GM18517 (cell line): ENCODE results near the gene SLC6A20.

Source experiments
- ATAC-seq: cut with Tn5 transposase; IDR thresholded peaks from one replicate; pipeline ENCODE4 v1.9.1; 2021; ENCODE audit warnings: mild to moderate bottlenecking, moderate library complexity; ENCODE audit not compliant: unreplicated experiment

Gene SLC6A20

DNA sequence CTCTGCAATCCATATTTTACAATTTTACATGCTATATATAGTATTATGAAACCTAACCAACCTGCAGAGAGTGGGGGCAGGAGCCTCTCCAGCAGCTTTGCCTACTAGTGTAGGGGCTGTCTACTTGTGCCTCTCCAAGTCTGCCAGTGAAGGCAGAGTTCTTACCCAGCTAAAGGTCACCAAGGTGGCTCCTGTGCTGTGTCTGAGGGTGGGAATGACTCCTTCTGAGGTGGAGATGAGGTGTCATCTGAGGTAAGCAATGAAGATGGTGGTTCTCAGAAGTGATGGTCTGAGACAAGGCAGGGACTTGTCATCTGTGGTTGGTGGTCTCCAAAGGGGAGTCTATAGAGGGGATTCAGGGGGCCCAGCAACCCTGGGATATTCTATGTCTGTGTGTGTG is 59.6 kb downstream of the SLC6A20 start:
- no peak for ATAC-seq

DNA sequence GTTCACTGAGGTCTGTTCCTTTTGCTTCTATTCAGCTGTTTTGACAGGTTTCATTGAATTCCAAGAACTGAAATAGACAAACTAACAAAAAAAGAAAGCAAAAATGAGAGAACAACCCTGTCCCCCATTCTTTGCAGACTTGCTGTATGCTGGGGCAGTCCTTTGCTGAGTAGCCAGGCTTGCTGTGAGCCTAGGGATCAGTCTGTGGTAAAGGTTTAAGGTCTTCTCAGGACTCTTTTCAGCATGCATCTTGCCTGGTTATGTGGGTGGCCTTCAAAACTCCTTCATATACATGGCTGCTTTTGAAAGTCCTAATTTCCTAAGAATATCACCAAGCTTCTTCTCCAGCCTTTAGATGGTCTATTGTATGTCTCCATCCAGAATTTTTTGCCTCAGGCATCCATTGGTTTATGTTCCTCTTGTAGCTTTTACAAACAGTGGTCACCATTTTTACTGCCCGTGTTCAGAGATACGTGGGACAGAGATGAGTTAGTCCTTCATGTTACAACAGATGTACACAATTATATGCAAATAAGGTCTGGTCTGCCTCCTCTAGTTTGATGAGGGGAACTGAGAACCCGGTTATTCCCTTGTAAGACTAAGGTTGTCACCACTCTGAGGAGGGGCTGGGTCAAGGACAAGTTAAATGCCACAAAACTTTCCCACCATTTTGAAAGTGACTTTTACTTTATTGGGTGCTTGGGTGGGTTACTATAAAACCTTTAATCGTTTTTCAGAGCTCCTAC is 65.8 kb downstream of the SLC6A20 start:
- ATAC-seq = no peak

DNA sequence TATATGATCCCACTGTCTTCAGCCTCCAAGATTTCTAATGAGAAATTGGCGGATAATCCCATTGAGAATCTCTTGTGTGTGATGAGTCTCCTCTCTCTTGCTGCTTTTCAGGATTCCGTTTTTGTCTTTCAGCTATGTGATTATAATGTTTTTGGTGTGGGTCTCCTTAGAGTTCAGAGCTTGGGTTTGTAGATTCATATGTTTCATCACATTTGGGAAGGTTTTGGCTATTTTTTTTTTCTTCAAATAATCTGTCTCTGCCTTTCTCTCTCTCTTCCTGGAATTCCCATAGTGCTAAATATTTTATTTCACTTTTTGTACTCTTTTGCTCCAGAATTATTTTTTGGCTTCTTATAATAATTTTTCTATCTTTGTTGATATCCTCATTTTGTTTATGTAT is 66.7 kb downstream of the SLC6A20 start:
- ATAC-seq = no peak

DNA sequence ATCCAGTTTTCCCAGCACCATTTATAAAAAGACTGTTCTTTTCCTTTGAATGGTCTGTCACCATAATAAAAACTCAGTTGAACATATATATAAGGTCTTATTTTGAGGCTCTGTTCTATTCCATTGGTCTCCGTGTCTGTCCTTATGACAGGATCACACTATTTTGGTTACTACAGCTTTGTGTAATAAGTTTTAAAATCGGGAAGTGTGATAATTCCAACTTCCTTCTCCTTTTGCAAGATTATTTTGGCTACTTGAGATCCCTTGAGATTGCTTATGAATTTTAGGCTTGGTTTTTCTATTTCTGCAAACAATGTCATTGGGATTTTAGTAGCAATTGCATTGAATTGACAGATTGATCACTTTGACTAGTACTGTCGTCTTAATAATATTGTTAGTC is 71.4 kb downstream of the SLC6A20 start:
- no peak for ATAC-seq

- no peak for ATAC-seq
Observed at GRCh38 chr3:45719655-45720487, 76.5 kb downstream of the SLC6A20 start.

DNA sequence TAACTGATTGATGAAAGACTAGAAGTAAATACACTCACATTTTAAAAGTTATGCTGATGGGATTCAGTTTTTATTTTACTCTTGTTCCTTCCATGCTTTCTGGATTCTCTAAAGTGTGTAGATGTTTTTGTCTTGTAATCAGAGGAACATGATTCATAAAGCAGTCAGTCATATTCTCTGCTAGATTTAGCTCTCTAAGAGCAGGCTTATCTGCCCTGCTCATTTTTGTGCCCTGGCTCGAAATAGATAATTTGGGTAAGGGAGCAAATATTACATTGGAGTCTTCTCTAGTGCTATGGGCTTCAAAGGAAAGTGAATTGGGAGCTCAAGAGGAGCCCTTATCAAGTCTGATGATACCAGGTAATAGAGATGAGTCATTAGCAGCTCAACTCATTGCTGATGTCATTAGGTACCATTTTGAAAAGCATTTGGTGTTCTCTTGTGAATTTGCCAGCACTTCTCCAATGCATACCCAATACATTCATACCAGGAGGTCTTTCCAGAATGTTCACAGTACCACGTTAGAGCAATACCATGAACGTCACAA is 79.5 kb downstream of the SLC6A20 start:
- no peak for ATAC-seq

DNA sequence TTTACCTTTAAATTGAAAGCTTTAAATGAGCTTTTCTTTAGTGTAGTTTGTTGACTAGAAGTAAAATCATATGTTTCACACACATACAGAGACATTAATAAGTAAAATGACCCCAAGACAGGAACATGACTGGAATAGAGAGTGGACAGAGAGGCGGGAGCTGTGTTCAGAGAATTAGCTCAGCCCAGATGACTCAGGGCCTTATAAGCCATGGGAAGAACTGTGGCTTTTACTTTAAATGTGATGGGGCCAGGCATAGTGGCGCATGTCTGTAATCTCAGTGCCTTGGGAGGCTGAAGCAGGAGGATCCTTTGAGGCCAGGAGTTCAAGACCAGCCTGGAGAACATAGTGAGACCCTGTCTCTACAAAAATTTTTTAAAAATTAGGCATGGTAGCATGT is 80.4 kb downstream of the SLC6A20 start:
- ATAC-seq = no peak

DNA sequence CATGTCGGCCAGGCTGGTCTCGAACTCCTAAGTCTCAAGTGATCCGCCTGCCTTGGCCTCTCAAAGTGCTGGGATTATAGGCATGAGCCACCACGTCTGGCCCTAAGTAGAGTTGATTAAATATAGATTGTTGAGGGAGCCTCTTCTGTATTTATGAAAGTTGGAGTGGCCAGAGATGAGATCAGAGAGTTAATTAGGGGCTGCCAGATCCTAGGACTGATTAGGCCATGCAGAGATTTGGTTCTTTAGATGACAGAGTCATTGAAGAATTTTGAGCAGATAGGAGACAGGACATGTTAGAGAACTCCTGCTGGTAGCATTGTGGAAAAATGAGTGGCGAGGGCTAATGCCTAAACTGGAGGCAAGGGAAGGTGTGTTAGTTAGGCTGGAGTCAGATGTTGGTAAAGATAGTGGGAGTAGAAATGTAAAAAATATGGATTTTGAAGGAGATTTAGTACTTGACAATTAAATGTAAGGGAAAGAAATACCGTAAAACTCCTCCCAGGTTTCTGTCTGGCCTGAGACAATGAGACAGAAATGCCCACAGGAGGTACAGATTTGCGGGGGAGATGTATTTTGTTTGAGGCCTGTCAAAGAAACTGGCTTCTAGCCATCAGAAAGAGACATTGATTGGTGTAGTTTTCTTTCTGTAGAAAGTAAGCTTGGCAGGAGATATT is 83.8 kb downstream of the SLC6A20 start:
- ATAC-seq = no peak

GRCh38 chr3:45711931-45712330 is 84.4 kb downstream of the SLC6A20 start:
- ATAC-seq = no peak

DNA sequence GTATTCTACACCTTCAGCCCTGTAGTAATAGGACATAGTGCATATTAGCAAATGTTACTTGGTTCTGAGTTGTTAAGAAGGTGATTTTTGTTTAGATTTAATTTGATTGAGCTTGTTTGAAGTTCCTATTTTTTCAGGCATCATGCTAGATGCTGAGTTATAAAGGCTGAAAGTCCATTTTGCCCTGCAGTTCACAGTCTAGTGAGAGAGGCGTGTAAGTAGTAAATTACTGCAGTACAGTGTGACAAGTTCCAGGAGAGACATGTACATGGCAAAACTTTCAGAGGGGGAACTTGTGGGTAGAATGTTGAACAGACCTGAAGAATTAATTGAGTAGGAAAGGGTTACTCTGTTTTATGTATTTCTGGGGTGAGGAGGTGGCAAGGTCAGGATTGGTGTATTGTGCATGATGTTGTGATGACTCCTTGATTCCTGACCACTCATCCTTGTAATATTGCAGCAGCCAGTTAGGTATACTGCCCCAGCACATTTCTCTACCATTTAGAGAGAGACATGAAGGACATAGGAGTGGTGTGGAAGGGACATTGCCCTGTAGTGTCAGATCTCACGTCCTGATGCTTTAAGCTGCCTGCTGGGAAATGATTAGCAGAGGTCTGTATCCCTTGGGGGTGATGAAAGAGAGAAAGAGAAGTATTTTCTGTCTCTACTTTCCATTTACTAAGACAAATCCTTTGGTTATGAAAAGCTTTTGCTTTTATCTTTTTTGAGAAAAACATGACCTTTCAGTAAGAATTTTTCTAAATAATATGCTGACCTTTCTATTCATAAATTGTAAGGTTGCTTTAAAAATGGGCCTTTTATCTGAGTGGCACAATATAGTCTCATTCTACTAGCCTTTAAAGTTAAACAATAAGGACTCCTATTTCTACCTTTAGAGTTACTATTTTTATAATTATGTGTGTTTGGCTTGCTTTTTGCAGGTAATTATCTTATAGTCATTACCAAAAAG is 90.2 kb downstream of the SLC6A20 start:
- no peak for ATAC-seq
